ENCODE results near the gene PIGU. TPM values are rescaled to one million over a fixed set of nuclear protein-coding genes. Genes with fewer than 3 reads are reported as not detected.

The PIGU gene
- polyA plus RNA-seq, 1 donor from 2014 or later = 35.8 TPM

DNA sequence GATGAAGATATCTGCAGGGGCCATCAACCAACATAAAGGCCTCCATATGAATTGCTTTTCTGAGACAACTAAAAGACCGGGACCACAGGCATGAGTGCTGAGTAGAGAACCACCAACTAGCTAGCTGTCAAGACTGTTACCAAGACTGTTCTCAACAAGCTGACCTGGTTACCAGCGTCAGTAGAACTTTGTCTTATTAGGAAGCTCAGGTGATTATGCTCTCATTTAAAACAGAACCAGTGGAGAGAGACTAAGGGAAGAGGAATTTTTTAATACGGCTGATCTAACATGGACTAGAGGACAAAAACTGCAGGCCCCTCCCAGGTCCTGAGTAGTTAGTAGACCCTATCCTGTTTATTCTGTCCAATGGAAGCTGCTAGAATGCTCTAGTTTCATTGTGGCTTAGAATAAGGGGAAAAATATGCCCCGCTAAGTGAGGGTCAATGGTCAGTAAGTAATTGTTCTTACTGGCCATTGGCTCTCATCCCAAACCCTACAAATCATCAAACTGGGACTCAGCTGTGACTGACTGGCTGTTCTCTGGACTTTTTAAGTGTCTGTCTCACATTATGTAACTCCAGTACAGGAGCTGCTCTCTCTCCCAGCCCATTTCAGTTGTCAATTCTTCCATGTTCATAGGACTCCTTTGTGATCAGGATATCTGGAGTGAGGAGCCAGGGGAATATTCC is 164.5 kb downstream of the PIGU start:
- no peaks in the 10 kb centered on the region for H3K27me3 ChIP-seq (ENCODE audit: insufficient read depth, low read depth, low read length)
- peaks cover 3% of the 10 kb centered on the region for H3F3A ChIP-seq (ENCODE audit: insufficient read depth, low read length, poor library complexity, severe bottlenecking)
- peaks cover 4% of the 10 kb centered on the region for H3K79me2 ChIP-seq (replicated peaks; ENCODE audit: insufficient read depth, low read length)
- no peaks in the 10 kb centered on the region for H4K20me1 ChIP-seq (ENCODE audit: insufficient read depth)
- no peaks in the 10 kb centered on the region for H3K9me2 ChIP-seq (ENCODE audit: insufficient read depth, low read length)
- H2AFZ ChIP-seq (ENCODE audit: low read depth, low read length) = no peak overlapping the region
- H3K36me3 ChIP-seq (ENCODE audit: insufficient read depth, low read length) = no peaks in the 10 kb centered on the region
- TF ChIP-seq TAF1 (IDR thresholded peaks at IDR 0.05; ENCODE audit: low read depth) = no peak
- TF ChIP-seq MXI1 (conservative IDR thresholded peaks at IDR 0.05; ENCODE audit: poor library complexity, severe bottlenecking) = no peak
- no peak for TF ChIP-seq POLR2AphosphoS5 (IDR thresholded peaks at IDR 0.05)
- TF ChIP-seq SMC3 (conservative IDR thresholded peaks at IDR 0.05; ENCODE audit: poor library complexity) = no peak
- TF ChIP-seq, protein P1, sequence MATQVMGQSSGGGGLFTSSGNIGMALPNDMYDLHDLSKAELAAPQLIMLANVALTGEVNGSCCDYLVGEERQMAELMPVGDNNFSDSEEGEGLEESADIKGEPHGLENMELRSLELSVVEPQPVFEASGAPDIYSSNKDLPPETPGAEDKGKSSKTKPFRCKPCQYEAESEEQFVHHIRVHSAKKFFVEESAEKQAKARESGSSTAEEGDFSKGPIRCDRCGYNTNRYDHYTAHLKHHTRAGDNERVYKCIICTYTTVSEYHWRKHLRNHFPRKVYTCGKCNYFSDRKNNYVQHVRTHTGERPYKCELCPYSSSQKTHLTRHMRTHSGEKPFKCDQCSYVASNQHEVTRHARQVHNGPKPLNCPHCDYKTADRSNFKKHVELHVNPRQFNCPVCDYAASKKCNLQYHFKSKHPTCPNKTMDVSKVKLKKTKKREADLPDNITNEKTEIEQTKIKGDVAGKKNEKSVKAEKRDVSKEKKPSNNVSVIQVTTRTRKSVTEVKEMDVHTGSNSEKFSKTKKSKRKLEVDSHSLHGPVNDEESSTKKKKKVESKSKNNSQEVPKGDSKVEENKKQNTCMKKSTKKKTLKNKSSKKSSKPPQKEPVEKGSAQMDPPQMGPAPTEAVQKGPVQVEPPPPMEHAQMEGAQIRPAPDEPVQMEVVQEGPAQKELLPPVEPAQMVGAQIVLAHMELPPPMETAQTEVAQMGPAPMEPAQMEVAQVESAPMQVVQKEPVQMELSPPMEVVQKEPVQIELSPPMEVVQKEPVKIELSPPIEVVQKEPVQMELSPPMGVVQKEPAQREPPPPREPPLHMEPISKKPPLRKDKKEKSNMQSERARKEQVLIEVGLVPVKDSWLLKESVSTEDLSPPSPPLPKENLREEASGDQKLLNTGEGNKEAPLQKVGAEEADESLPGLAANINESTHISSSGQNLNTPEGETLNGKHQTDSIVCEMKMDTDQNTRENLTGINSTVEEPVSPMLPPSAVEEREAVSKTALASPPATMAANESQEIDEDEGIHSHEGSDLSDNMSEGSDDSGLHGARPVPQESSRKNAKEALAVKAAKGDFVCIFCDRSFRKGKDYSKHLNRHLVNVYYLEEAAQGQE (IDR thresholded peaks at IDR 0.05; ENCODE audit: borderline replicate concordance) = no peak
- TF ChIP-seq EZH2 (IDR thresholded peaks at IDR 0.05; ENCODE audit: borderline replicate concordance, insufficient read depth, low read length, poor library complexity, severe bottlenecking) = no peak
- no peak for TF ChIP-seq RAD21 (conservative IDR thresholded peaks at IDR 0.05)
- TF ChIP-seq EP300 (conservative IDR thresholded peaks at IDR 0.05; ENCODE audit: poor library complexity, severe bottlenecking) = no peak
- TF ChIP-seq, protein P2, sequence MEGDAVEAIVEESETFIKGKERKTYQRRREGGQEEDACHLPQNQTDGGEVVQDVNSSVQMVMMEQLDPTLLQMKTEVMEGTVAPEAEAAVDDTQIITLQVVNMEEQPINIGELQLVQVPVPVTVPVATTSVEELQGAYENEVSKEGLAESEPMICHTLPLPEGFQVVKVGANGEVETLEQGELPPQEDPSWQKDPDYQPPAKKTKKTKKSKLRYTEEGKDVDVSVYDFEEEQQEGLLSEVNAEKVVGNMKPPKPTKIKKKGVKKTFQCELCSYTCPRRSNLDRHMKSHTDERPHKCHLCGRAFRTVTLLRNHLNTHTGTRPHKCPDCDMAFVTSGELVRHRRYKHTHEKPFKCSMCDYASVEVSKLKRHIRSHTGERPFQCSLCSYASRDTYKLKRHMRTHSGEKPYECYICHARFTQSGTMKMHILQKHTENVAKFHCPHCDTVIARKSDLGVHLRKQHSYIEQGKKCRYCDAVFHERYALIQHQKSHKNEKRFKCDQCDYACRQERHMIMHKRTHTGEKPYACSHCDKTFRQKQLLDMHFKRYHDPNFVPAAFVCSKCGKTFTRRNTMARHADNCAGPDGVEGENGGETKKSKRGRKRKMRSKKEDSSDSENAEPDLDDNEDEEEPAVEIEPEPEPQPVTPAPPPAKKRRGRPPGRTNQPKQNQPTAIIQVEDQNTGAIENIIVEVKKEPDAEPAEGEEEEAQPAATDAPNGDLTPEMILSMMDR (IDR thresholded peaks at IDR 0.05; ENCODE audit: poor library complexity, severe bottlenecking) = no peak
- no peaks in the 10 kb centered on the region for H3K9me3 ChIP-seq (ENCODE audit: low read length)
- no peak overlapping the region for H3K9ac ChIP-seq (ENCODE audit: low read length)
- no peak overlapping the region for H3K4me3 ChIP-seq (ENCODE audit: low read length)
- no peak overlapping the region for H3K4me2 ChIP-seq (ENCODE audit: low read length)
- no peak overlapping the region for H3K27ac ChIP-seq (ENCODE audit: low read length)

DNA sequence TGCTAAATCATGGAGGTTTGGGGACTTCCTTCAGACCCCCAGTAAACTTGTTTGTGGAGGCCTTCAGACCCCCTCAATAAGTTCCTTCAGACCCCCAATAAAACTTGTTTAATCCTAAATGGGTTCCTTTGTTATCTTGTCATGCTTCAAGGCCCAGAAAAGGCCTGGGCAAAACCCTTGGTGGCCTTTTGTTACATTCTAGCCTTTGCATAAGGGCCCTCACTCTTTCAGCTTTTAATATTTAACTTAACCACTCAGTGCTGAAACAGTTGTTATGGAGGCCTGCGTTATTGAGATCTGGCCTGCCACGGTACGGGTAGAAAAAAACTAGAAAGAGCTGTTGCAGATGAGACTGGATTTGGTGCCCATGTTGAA is 165.0 kb downstream of the PIGU start:
- no peak overlapping the region for H2AFZ ChIP-seq (ENCODE audit: low read depth, low read length)
- no peaks in the 10 kb centered on the region for H3K27me3 ChIP-seq (ENCODE audit: insufficient read depth, low read depth, low read length)
- H4K20me1 ChIP-seq (ENCODE audit: insufficient read depth) = no peaks in the 10 kb centered on the region
- no peaks in the 10 kb centered on the region for H3K79me2 ChIP-seq (replicated peaks; ENCODE audit: insufficient read depth, low read length)
- H3K4me2 ChIP-seq (ENCODE audit: low read length) = no peak overlapping the region
- no peak overlapping the region for H3K27ac ChIP-seq (ENCODE audit: low read length)
- no peaks in the 10 kb centered on the region for H3K36me3 ChIP-seq (ENCODE audit: insufficient read depth, low read length)
- no peaks in the 10 kb centered on the region for H3K9me2 ChIP-seq (ENCODE audit: insufficient read depth, low read length)
- no peaks in the 10 kb centered on the region for H3K9me3 ChIP-seq (ENCODE audit: low read length)
- TF ChIP-seq, protein P1 (IDR thresholded peaks at IDR 0.05; ENCODE audit: borderline replicate concordance) = no peak
- no peak overlapping the region for H3K4me3 ChIP-seq (ENCODE audit: low read length)
- H3F3A ChIP-seq (ENCODE audit: insufficient read depth, low read length, poor library complexity, severe bottlenecking) = peaks cover 3% of the 10 kb centered on the region
- no peak overlapping the region for H3K9ac ChIP-seq (ENCODE audit: low read length)
